ENCODE data around the gene WDR54. TPM values are rescaled to one million over a fixed set of nuclear protein-coding genes. Genes with fewer than 3 reads are reported as not detected.

WDR54 gene, protein sequence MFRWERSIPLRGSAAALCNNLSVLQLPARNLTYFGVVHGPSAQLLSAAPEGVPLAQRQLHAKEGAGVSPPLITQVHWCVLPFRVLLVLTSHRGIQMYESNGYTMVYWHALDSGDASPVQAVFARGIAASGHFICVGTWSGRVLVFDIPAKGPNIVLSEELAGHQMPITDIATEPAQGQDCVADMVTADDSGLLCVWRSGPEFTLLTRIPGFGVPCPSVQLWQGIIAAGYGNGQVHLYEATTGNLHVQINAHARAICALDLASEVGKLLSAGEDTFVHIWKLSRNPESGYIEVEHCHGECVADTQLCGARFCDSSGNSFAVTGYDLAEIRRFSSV
- total RNA-seq: 10 to 100 TPM in 7 of 9 donors, 1 to 10 TPM in 2; 7.5 to 23.9 (median 14.5) TPM
- polyA plus RNA-seq: 10 to 100 TPM in 2 of 3 donors, 1 to 10 TPM in 1; 6.4 to 20.2 (median 14.4) TPM
- long read RNA-seq, donor 1, partial matches to known transcripts: 0 of 4 reads
- long read RNA-seq, donor 1, other reads (novel, unspliced or antisense): 0 of 4 reads
- long read RNA-seq, donor 2, partial matches to known transcripts: 0 of 2 reads
- long read RNA-seq, donor 2, other reads (novel, unspliced or antisense): 0 of 2 reads
- long read RNA-seq, donor 3, partial matches to known transcripts: 0 of 5 reads
- long read RNA-seq, donor 3, other reads (novel, unspliced or antisense): 0 of 5 reads
- long read RNA-seq, donor 4, transcript WDR54-201 (10 exons, 1,147 nt): major isoform, 10 of 16 reads
- long read RNA-seq, donor 4, partial matches to known transcripts: 1 of 16 reads
- long read RNA-seq, donor 4, other reads (novel, unspliced or antisense): 3 of 16 reads
- long read RNA-seq, donor 5, transcript WDR54-201 (10 exons, 1,147 nt): major isoform, 31 of 37 reads
- long read RNA-seq, donor 5, partial matches to known transcripts: 1 of 37 reads
- long read RNA-seq, donor 5, other reads (novel, unspliced or antisense): 3 of 37 reads
- long read RNA-seq, donor 6, transcript WDR54-201 (10 exons, 1,147 nt): major isoform, 6 of 8 reads
- long read RNA-seq, donor 6, partial matches to known transcripts: 0 of 8 reads
- long read RNA-seq, donor 6, other reads (novel, unspliced or antisense): 2 of 8 reads
- long read RNA-seq, donor 7, partial matches to known transcripts: 0 of 1 reads
- long read RNA-seq, donor 7, other reads (novel, unspliced or antisense): 0 of 1 reads
- long read RNA-seq, donor 8, partial matches to known transcripts: 0 of 4 reads
- long read RNA-seq, donor 8, other reads (novel, unspliced or antisense): 0 of 4 reads
- long read RNA-seq, donor 9, partial matches to known transcripts: 0 of 5 reads
- long read RNA-seq, donor 9, other reads (novel, unspliced or antisense): 0 of 5 reads
- long read RNA-seq, donor 10, partial matches to known transcripts: 0 of 3 reads
- long read RNA-seq, donor 10, other reads (novel, unspliced or antisense): 0 of 3 reads

- Histone ChIP-seq H3K36me3 (replicated peaks in 1 of 2) (peaks cover 0 to 7% of the 10 kb centered on the region in 2 donors), H3K4me3 (peak within 1 kb of the TSS; percentile 7 to 81 (median 58)), H3K27me3 (no peaks in the 10 kb centered on the region), H3K27ac (peak within 1 kb of the TSS in 2 of 5 donors; percentile 77 to 85), H3K9me3 (replicated peaks in 1 of 3) (no peaks in the 10 kb centered on the region), H3K4me1 (replicated peaks in 1 of 2) (peaks cover 5 to 6% of the 10 kb centered on the region in 2 donors)
- TF ChIP-seq POLR2A (IDR thresholded peaks at IDR 0.05): peak in 1 of 2 donors; percentile 5
- TF ChIP-seq, protein P1, sequence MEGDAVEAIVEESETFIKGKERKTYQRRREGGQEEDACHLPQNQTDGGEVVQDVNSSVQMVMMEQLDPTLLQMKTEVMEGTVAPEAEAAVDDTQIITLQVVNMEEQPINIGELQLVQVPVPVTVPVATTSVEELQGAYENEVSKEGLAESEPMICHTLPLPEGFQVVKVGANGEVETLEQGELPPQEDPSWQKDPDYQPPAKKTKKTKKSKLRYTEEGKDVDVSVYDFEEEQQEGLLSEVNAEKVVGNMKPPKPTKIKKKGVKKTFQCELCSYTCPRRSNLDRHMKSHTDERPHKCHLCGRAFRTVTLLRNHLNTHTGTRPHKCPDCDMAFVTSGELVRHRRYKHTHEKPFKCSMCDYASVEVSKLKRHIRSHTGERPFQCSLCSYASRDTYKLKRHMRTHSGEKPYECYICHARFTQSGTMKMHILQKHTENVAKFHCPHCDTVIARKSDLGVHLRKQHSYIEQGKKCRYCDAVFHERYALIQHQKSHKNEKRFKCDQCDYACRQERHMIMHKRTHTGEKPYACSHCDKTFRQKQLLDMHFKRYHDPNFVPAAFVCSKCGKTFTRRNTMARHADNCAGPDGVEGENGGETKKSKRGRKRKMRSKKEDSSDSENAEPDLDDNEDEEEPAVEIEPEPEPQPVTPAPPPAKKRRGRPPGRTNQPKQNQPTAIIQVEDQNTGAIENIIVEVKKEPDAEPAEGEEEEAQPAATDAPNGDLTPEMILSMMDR (IDR thresholded peaks at IDR 0.05): no peak
- intact Hi-C loops (cut with DNase I): no loop called here
- 0 to 2% (median 1%) methylated on average over 11 to 57 of the region's 57 CpGs for WGBS, 4 donors
- peak; percentile 76 to 93 (median 82) for DNase-seq
Measured at GRCh38 chr2:74421221-74421870, at the start of gene WDR54, which contains the start of gene C2orf81. Gene WDR54 (plus strand): TSS chr2:74421730. CDS start chr2:74422154, 424 bp downstream. Gene C2orf81 (minus strand): TSS chr2:74421619. CDS start chr2:74421560, 59 bp downstream.

DNA sequence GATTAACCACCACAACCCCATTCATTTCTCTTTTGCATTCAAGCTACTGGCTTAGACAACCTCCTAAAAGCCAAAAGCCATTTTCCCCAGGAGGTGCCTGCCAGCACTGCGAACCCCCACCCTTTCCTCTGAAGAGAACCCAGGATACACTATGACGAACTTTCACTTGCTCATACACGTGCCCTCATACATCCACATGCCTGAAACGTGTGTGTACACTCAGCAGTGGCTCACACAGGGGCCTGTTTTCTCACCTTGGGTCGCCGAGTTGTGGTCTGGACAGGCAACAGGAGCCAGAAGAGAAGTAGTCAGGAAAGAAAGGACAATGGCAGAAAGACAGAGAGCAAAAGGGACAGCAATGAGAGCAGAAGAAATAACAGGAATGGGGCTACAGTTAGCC lies 48.9 kb upstream of the WDR54 start:
- H3K4me3 ChIP-seq: no peak overlapping the region
- H3K27ac ChIP-seq: peak overlapping the region in 1 of 5 donors; percentile 62
- no peak for DNase-seq
- H3K4me1 ChIP-seq (replicated peaks in 1 of 2): peaks cover 0 to 24% of the 10 kb centered on the region in 2 donors
- TF ChIP-seq, protein P1 (IDR thresholded peaks at IDR 0.05): no peak
- TF ChIP-seq POLR2A (IDR thresholded peaks at IDR 0.05): no peak
- no peaks in the 10 kb centered on the region for H3K27me3 ChIP-seq
- 82 to 90% (median 90%) methylated on average over 6 of the region's 6 CpGs for WGBS, 4 donors
- H3K9me3 ChIP-seq (replicated peaks in 1 of 3): no peaks in the 10 kb centered on the region
- peaks cover 0 to 53% of the 10 kb centered on the region in 2 donors for H3K36me3 ChIP-seq (replicated peaks in 1 of 2)
- intact Hi-C loops (cut with DNase I): no loop called here

DNA sequence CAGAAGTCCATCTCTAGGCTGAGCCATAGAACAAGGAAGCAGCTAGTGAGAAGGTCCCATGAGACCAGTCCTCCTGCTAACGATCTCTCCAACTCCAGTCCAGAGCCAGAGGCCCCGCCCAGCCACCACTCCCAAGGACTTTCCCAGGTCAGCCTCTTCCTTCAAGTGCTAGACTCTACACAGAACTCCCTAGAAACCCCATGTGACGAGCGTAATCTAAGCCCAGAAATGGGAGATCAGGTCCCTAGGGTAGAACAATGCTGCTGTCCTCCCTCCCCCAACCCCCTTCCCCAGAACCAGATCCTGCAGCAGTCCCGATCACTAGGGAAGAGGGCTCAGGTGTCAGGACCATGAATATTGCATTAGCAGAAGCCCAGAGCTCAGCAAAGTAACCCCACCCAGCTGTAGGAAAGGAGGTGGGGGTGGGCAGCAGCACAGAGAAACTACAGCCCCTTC lies 48.3 kb upstream of the WDR54 start:
- H3K36me3 ChIP-seq (replicated peaks in 1 of 2): peaks cover 0 to 51% of the 10 kb centered on the region in 2 donors
- no peak overlapping the region for H3K4me3 ChIP-seq
- peak overlapping the region in 1 of 5 donors; percentile 62 for H3K27ac ChIP-seq
- TF ChIP-seq, protein P1 (IDR thresholded peaks at IDR 0.05): no peak
- no peak for TF ChIP-seq POLR2A (IDR thresholded peaks at IDR 0.05)
- no peaks in the 10 kb centered on the region for H3K9me3 ChIP-seq (replicated peaks in 1 of 3)
- WGBS, 4 donors: 62 to 73% (median 69%) methylated on average over 5 of the region's 5 CpGs
- intact Hi-C loops (cut with DNase I): no loop called here
- H3K4me1 ChIP-seq (replicated peaks in 1 of 2): peaks cover 0 to 24% of the 10 kb centered on the region in 2 donors
- H3K27me3 ChIP-seq: no peaks in the 10 kb centered on the region
- DNase-seq: peak in 6 of 7 donors; percentile 38 to 76 (median 52)

Measured in adrenal gland (tissue), 19 donors.